C4-2B (cell line): Measurements from ENCODE around the gene SRPX2.

Source experiments
- ZFX ChIP-seq: fragments of 450-650 bp; IDR thresholded peaks from 2 replicates; pipeline ENCODE4 v1.6.1; 2017
- TF ChIP-seq, protein P1 (sequence below): fragments of 450-650 bp; conservative IDR thresholded peaks from 2 replicates; pipeline ENCODE4 v1.5.1; 2017; ENCODE audit warnings: mild to moderate bottlenecking

DNA sequence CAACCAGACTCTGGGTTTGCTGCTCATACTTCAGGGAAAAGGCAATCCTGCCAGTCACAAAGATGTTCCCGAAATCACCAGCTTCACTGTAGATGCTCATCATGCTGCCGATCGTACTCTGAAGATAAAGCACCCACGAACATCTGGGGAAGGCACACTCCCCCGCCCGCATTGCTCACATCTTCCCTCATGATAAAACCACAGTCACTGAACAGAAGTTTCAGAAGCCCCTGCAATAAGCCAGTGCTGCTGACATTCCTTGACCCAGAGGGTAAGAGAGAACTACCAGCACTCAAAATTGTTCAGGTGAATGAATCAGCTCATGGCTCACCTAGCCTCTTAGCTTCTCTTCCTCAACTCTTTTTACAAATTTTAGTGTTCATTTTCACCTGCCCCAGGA lies 43.1 kb downstream of the SRPX2 start:
- TF ChIP-seq, protein P1, sequence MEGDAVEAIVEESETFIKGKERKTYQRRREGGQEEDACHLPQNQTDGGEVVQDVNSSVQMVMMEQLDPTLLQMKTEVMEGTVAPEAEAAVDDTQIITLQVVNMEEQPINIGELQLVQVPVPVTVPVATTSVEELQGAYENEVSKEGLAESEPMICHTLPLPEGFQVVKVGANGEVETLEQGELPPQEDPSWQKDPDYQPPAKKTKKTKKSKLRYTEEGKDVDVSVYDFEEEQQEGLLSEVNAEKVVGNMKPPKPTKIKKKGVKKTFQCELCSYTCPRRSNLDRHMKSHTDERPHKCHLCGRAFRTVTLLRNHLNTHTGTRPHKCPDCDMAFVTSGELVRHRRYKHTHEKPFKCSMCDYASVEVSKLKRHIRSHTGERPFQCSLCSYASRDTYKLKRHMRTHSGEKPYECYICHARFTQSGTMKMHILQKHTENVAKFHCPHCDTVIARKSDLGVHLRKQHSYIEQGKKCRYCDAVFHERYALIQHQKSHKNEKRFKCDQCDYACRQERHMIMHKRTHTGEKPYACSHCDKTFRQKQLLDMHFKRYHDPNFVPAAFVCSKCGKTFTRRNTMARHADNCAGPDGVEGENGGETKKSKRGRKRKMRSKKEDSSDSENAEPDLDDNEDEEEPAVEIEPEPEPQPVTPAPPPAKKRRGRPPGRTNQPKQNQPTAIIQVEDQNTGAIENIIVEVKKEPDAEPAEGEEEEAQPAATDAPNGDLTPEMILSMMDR, result no peak
- TF ChIP-seq ZFX, result no peak
